ENCODE measurements around the gene ZNF385B.

- TF ChIP-seq, protein P1, sequence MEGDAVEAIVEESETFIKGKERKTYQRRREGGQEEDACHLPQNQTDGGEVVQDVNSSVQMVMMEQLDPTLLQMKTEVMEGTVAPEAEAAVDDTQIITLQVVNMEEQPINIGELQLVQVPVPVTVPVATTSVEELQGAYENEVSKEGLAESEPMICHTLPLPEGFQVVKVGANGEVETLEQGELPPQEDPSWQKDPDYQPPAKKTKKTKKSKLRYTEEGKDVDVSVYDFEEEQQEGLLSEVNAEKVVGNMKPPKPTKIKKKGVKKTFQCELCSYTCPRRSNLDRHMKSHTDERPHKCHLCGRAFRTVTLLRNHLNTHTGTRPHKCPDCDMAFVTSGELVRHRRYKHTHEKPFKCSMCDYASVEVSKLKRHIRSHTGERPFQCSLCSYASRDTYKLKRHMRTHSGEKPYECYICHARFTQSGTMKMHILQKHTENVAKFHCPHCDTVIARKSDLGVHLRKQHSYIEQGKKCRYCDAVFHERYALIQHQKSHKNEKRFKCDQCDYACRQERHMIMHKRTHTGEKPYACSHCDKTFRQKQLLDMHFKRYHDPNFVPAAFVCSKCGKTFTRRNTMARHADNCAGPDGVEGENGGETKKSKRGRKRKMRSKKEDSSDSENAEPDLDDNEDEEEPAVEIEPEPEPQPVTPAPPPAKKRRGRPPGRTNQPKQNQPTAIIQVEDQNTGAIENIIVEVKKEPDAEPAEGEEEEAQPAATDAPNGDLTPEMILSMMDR (IDR thresholded peaks at IDR 0.05), result no peak
- TF ChIP-seq EZH2 (IDR thresholded peaks at IDR 0.05; ENCODE audit: borderline replicate concordance, insufficient read depth, low read depth, low read length, poor library complexity, severe bottlenecking), result no peak
Observed at GRCh38 chr2:179454443-179455171, 406.8 kb downstream of the ZNF385B start.

Data from B cell (primary cell).